HG03457 (cell line): Measurements from ENCODE around the gene AP3B1.
A peak's percentile ranks its signal among the peaks of the same experiment; 100 is the strongest.

Source experiments
- ATAC-seq: cut with Tn5 transposase; IDR thresholded peaks from one replicate; pipeline ENCODE4 v1.9.1; 2021; ENCODE audit warnings: moderate number of reproducible peaks; ENCODE audit not compliant: unreplicated experiment

Gene AP3B1, protein sequence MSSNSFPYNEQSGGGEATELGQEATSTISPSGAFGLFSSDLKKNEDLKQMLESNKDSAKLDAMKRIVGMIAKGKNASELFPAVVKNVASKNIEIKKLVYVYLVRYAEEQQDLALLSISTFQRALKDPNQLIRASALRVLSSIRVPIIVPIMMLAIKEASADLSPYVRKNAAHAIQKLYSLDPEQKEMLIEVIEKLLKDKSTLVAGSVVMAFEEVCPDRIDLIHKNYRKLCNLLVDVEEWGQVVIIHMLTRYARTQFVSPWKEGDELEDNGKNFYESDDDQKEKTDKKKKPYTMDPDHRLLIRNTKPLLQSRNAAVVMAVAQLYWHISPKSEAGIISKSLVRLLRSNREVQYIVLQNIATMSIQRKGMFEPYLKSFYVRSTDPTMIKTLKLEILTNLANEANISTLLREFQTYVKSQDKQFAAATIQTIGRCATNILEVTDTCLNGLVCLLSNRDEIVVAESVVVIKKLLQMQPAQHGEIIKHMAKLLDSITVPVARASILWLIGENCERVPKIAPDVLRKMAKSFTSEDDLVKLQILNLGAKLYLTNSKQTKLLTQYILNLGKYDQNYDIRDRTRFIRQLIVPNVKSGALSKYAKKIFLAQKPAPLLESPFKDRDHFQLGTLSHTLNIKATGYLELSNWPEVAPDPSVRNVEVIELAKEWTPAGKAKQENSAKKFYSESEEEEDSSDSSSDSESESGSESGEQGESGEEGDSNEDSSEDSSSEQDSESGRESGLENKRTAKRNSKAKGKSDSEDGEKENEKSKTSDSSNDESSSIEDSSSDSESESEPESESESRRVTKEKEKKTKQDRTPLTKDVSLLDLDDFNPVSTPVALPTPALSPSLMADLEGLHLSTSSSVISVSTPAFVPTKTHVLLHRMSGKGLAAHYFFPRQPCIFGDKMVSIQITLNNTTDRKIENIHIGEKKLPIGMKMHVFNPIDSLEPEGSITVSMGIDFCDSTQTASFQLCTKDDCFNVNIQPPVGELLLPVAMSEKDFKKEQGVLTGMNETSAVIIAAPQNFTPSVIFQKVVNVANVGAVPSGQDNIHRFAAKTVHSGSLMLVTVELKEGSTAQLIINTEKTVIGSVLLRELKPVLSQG

GRCh38 chr5:78294248-78295034, at the start of gene AP3B1:
TSS of gene AP3B1 (minus strand) at chr5:78294698. CDS start at chr5:78294579, 119 bp downstream.
- peak; percentile 80 for ATAC-seq

DNA sequence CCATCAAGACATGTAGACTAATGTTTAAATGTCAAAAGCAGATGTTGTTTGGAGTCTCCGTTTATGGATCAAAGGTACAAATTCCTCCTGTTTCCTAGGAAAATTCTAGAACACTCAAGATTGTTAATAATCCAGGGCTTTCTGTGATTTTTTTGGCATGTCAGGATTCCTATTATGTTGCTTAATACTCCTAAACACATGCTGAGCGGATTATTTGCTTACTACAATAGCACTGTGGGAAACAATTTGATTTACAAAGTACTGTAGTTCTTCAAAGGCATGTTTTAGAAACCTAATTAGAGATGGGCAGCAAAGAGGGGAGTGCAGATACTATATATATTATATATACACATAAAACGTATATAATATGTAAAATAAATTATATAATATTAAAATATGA, 46.9 kb upstream of the AP3B1 start:
- ATAC-seq, result no peak

DNA sequence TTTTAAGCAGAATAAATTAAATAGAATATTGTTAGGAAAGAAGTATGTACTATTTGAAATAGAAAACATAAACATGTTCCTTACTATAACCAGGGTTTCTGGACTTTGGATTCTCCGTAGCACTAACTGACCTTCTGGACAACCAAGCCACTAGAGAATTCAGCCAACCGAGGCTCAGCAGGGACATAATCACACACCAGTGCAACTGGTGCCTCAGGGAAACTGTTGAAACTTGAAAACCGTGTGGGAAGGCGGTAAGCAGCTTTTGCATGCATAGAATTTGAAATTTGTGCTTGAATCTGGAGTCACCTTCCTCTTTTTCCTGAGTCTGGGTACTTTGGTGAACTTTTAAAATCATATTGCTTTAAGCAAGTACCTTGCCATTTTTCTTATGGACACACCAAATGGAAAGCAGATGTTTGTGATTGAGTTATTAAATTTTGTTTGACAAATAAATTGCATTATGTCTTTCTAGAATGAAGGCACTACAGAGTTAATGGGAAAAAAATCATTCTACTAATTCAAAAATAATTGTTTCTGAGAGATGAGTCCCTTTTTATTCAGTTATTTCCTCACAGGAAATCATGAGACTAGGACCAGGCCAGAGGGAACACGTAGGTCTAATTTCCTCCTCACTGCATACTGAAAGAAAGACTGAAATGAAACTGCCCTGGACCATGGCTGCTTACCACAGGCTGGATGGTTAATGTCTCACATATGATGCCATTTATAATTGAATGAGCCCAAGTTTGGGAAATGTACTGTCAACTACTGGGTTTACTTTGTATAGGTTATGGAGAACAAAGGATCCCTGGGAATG, 45.3 kb upstream of the AP3B1 start:
- no peak for ATAC-seq

- no peak for ATAC-seq
Observed at GRCh38 chr5:78336698-78337097, 42.2 kb upstream of the AP3B1 start.

DNA sequence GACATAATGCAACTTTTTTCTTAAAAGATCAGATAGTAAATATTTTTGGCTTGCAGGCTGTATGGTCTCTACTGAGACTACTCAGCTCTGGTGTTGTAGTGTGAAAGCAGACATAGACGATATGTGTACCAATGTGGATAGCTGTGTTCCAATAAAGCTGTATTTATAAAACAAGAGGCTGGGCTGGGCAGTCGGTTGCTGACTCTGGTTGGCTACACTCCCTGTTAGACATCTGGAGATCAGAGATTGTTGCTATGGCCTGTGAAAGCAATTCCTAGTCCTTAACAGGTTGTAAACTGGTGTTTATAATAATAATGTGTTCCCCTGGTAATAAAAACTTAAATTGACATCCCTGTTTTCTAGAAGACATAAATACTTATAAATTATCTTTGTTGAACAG, 41.5 kb upstream of the AP3B1 start:
- ATAC-seq, result no peak

DNA sequence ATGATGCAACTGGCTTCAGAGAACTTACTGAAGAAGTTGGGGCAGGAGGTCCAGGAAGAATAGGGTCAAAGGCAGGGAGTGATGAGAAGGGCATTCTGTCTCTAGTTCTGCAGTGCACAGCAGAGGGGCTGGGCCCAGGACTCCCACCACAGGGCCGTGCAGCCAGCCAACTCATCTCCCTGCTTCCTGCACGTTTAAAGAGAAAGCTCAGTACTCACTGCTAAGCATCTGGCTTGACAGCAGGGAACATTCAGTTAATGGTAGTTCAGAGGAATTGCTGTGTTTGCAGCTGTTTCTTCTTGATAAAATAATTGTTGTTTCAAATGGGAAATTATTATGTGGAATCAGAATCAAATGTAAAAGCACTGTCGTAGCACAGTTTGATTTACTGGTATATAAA, 40.3 kb upstream of the AP3B1 start:
- no peak for ATAC-seq

GRCh38 chr5:78331523-78332080, 37.1 kb upstream of the AP3B1 start:
- no peak for ATAC-seq

GRCh38 chr5:78328585-78329173, 34.2 kb upstream of the AP3B1 start:
- no peak for ATAC-seq

- ATAC-seq, result no peak
Observed at GRCh38 chr5:78327761-78328510, 33.4 kb upstream of the AP3B1 start.

DNA sequence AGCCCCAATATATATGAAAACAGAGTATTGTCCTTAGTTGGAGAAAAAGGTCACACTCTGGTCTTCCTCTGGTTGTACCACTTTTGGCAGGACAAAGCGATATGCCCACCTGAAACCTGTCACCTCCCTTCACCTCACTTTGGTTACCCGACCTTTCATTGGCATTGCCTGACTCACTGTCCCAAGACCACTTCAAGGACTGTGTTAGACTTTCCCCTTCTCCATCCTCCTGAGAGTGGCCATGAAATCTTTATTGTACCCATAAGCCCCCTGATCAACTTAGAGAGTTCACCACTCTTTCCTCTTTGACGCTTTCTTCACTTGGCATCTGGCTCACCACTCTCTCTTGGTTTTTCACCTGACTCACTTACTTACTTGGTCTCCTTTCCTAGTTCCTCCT, 32.4 kb upstream of the AP3B1 start:
- ATAC-seq, result no peak

GRCh38 chr5:78323241-78323640, 28.7 kb upstream of the AP3B1 start:
- ATAC-seq, result no peak

GRCh38 chr5:78320401-78320800, 25.9 kb upstream of the AP3B1 start:
- ATAC-seq, result no peak

DNA sequence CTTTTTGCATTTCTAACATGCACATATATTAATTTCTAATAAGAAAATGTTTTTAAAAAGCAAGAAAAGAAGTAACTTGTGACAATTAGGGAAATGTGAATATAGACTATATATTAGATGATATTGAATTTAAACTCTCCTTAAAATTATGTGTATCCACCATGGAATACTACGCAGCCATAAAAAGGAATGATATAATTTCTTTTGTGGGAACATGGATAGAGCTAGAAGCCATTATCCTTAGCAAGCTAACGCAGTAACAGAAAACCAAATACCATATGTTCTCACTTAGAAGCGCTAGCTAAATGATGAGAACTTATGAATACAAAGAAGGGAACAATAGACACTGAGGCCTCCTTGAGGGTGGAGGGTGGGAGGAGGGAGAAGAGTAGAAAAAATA, 23.8 kb upstream of the AP3B1 start:
- ATAC-seq, result no peak

DNA sequence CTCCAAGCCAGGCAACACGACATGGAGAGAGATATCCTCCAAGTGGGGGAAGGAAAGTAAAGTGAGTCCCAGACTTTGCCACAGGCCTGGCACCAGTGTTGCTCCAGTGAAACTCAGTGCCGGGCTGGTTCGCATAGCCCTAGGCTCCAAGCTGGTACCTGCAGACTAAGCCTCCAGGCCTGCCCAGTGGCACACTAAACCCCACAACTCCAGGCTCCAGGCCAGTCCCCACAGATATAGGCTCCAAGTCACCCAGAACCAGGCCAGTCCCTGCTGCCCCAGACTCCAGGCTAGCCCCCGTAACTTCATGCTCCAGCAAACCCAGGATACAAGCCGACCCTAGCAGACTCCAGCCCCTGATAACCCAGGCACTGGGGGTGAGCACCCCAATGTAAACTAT, 23.0 kb upstream of the AP3B1 start:
- no peak for ATAC-seq

DNA sequence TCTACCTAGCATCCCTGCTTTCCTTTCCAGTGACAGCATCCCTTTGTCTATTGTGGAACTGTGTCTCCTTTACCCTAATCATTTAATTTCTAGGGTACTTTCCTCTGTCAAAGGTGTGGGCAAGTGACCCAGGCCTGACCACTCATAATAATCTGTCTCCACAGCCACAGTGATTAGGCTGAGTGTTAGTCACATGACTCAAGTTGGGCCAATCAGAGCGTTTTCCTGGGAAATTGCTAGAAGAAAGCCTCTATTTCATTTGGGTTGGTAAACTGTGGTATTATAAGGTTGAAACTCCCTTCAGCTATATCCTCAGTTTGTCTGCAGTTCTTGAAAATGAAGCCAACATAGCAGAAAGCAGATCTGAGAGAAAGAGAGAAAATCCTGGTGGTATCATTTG, 14.2 kb upstream of the AP3B1 start:
- no peak for ATAC-seq

DNA sequence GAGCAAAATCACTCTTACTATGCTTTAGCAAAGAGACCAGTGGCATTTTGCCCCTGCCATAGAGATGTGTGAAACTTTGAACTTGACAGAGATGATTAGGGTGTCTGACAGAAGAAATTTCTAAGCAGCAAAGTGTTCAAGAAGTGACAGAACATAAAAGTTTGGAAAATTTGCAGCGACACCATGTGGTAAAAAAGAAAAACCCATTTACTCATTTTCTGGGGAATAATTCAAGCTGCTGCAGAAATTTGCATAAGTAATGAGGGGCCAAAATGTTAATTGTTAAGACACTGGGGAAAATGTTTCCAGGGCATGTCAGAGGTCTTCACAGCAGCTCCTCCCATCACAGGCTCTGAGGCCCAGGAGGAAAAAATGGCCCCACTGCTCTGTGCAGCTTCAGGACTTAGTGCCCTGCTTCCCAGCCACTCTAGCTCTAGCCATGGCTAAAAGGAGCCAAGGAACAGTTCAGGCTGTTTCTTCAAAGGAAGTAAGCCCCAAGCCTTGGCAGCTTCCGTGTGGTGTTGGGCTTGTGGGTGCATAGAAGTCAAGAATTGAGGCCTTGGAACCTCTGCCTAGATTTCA, 6.1 kb upstream of the AP3B1 start:
- no peak for ATAC-seq

DNA sequence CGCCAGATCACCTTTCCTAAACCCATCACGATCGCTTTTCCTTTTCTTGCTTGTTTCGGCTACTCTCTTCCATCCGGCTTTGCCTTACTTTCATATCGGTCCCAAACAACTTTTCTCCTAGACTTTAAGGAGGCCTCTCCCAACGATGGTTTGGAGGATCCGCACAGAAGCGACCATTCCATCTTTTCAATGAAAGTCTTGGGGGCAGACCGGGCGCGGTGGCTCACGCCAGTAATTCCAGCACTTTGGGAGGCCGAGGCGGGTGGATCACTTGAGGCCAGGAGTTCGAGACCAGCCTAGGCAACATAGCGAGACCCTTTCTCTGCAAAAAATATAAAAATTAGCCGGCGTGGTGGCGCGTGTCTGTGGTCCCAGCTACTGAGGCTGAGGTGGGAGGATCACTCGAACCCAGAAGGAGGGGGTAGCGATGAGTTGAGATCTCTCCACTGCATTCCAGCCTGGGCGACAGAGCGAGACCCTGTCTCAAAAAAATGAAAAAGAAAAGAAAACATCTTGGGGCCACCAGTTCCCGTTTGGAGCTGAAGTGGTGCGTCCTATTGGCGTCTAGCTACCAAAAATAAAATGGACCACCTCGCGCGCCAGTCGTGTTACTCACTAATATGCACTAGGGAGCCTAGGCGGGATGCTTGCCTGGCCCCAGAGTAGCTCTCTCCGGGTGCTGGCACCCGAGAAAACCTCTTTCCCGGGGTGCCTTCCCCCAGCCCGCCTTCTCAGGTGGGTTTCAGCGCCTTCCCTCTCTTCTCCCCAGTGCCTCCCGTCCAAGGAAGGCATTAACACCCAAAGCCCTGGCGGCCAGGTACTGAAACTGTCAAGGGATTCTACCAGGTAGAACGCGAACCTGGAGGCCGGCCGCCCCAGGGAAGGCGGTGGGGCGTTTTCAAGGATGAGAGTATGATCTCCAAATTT, 800 bp upstream of the AP3B1 start:
- no peak for ATAC-seq
